H9 (cell line): ENCODE measurements around the gene RNF181. TPM values are rescaled to one million over a fixed set of nuclear protein-coding genes. Genes with fewer than 3 reads are reported as not detected.

Experiments used
- DNase-seq: peaks from one replicate; pipeline ENCODE4 v3.0.0-alpha.2; 2017
- H2AFZ ChIP-seq: one replicate; pipeline ENCODE4 v1.6.1; 2013; ENCODE audit warnings: mild to moderate bottlenecking, low read length, control low read depth, moderate library complexity
- H2AK5ac ChIP-seq: 2 replicates; pipeline ENCODE4 v1.6.1; 2013; ENCODE audit warnings: low read length, control low read depth, mixed read lengths; ENCODE audit not compliant: insufficient read length
- H2BK120ac ChIP-seq: one replicate; pipeline ENCODE4 v1.6.1; 2013; ENCODE audit warnings: low read depth, mild to moderate bottlenecking, low read length, control low read depth, inconsistent platforms; ENCODE audit not compliant: poor library complexity, severe bottlenecking
- H2BK12ac ChIP-seq: 2 replicates; pipeline ENCODE4 v1.6.1; 2013; ENCODE audit warnings: low read length, control low read depth, mixed read lengths, low read depth; ENCODE audit not compliant: insufficient read length
- H2BK15ac ChIP-seq: 2 replicates; pipeline ENCODE4 v1.6.1; 2013; ENCODE audit warnings: low read depth, low read length, control low read depth
- H2BK20ac ChIP-seq: one replicate; pipeline ENCODE4 v1.6.1; 2013; ENCODE audit warnings: low read depth, mild to moderate bottlenecking, low read length, control low read depth, inconsistent platforms; ENCODE audit not compliant: poor library complexity, severe bottlenecking
- H2BK5ac ChIP-seq: 2 replicates; pipeline ENCODE4 v1.6.1; 2013; ENCODE audit warnings: low read length, control low read depth, mixed read lengths; ENCODE audit not compliant: insufficient read length
- H3K14ac ChIP-seq: 2 replicates; pipeline ENCODE4 v1.6.1; 2013; ENCODE audit warnings: low read length, control low read depth; ENCODE audit not compliant: insufficient read depth
- H3K18ac ChIP-seq: 2 replicates; pipeline ENCODE4 v1.6.1; 2013; ENCODE audit warnings: low read depth, mild to moderate bottlenecking, mixed read lengths, low read length, control low read depth; ENCODE audit not compliant: insufficient read length
- H3K23ac ChIP-seq: 2 replicates; pipeline ENCODE4 v1.6.1; 2013; ENCODE audit warnings: low read length, control low read depth, mixed read lengths, low read depth; ENCODE audit not compliant: insufficient read length
- H3K23me2 ChIP-seq: 2 replicates; pipeline ENCODE4 v1.6.1; 2013; ENCODE audit warnings: low read depth, mild to moderate bottlenecking, mixed read lengths, low read length, control low read depth; ENCODE audit not compliant: insufficient read length, poor library complexity, severe bottlenecking
- H3K27ac ChIP-seq: 2 replicates; pipeline ENCODE4 v1.5.1; 2013; ENCODE audit warnings: low read length, control low read depth, mixed read lengths, low read depth; ENCODE audit not compliant: insufficient read length
- H3K27me3 ChIP-seq: 2 replicates; pipeline ENCODE4 v1.6.1; 2013; ENCODE audit warnings: low read length, control low read depth, inconsistent platforms; ENCODE audit not compliant: insufficient read depth
- H3K4ac ChIP-seq: 2 replicates; pipeline ENCODE4 v1.6.1; 2013; ENCODE audit warnings: low read depth, mild to moderate bottlenecking, control low read depth, inconsistent platforms, low read length, moderate library complexity
- H3K4me1 ChIP-seq: 2 replicates; pipeline ENCODE4 v1.6.1; 2013; ENCODE audit warnings: low read length, control low read depth, inconsistent platforms; ENCODE audit not compliant: insufficient read depth
- H3K4me2 ChIP-seq: 2 replicates; pipeline ENCODE4 v1.6.1; 2013; ENCODE audit warnings: low read length, control low read depth, mixed read lengths; ENCODE audit not compliant: insufficient read length, insufficient read depth
- H3K56ac ChIP-seq: 2 replicates; pipeline ENCODE4 v1.6.1; 2013; ENCODE audit warnings: low read depth, mild to moderate bottlenecking, mixed read lengths, low read length, control low read depth; ENCODE audit not compliant: insufficient read length
- H3K79me1 ChIP-seq: 2 replicates; pipeline ENCODE4 v1.6.1; 2013; ENCODE audit warnings: low read depth, mild to moderate bottlenecking, moderate library complexity, low read length, control low read depth, inconsistent platforms; ENCODE audit not compliant: insufficient read depth, poor library complexity, severe bottlenecking
- H3K79me2 ChIP-seq: 2 replicates; pipeline ENCODE4 v1.6.1; 2013; ENCODE audit warnings: low read length, control low read depth, inconsistent platforms; ENCODE audit not compliant: insufficient read depth
- H3K9ac ChIP-seq: 2 replicates; pipeline ENCODE4 v1.6.1; 2013; ENCODE audit warnings: low read length, control low read depth, mixed read lengths; ENCODE audit not compliant: insufficient read length; ENCODE audit errors: extremely low read depth
- H3K9me3 ChIP-seq: one replicate; pipeline ENCODE4 v1.6.1; 2013; ENCODE audit warnings: low read depth, low read length, inconsistent platforms; ENCODE audit not compliant: control insufficient read depth
- H3T11ph ChIP-seq: one replicate; pipeline ENCODE4 v1.6.1; 2013; ENCODE audit warnings: mild to moderate bottlenecking, low read length, control low read depth, inconsistent platforms
- H4K20me1 ChIP-seq: one replicate; pipeline ENCODE4 v1.6.1; 2013; ENCODE audit not compliant: control insufficient read depth, insufficient read length, insufficient read depth
- H4K5ac ChIP-seq: 2 replicates; pipeline ENCODE4 v1.6.1; 2013; ENCODE audit warnings: low read depth, mild to moderate bottlenecking, mixed read lengths, low read length, control low read depth; ENCODE audit not compliant: insufficient read length
- H4K8ac ChIP-seq: replicated peaks from 2 replicates; pipeline ENCODE4 v1.6.1; 2013; ENCODE audit warnings: low read length, control low read depth, mixed read lengths, low read depth; ENCODE audit not compliant: insufficient read length
- H4K91ac ChIP-seq: 2 replicates; pipeline ENCODE4 v1.6.1; 2013; ENCODE audit warnings: low read depth, mild to moderate bottlenecking, moderate library complexity, mixed read lengths, low read length, control low read depth; ENCODE audit not compliant: insufficient read length
- H3K27ac Mint-ChIP-seq, 3 experiments: 2 replicates in 2 of 3; 3 replicates in 1 of 3; pipeline ENCODE4 v1.8.0; 2020 to 2021; ENCODE audit warnings: mixed read lengths in 3 of 3, mild to moderate bottlenecking in 1 of 3, moderate library complexity in 1 of 3
- H3K27me3 Mint-ChIP-seq: 2 replicates; pipeline ENCODE4 v1.8.0; 2021; ENCODE audit warnings: low read depth, mild to moderate bottlenecking, moderate library complexity, mixed read lengths
- H3K36me3 Mint-ChIP-seq, 3 experiments: 2 replicates in 2 of 3; 3 replicates in 1 of 3; pipeline ENCODE4 v1.8.0; 2020 to 2021; ENCODE audit warnings: low read depth in 3 of 3, mixed read lengths in 3 of 3; ENCODE audit not compliant: insufficient read depth in 1 of 3
- H3K4me1 Mint-ChIP-seq, 2 experiments: 2 replicates each; pipeline ENCODE4 v1.8.0; 2020; ENCODE audit warnings: mixed read lengths in 2 of 2
- H3K4me3 Mint-ChIP-seq, 2 experiments: 2 replicates in 1 of 2; 3 replicates in 1 of 2; pipeline ENCODE4 v1.8.0; 2020 to 2021; ENCODE audit warnings: mild to moderate bottlenecking in 2 of 2, mixed read lengths in 2 of 2, moderate library complexity in 1 of 2
- H3K9me3 Mint-ChIP-seq, 2 experiments: 2 replicates in 1 of 2; 3 replicates in 1 of 2; pipeline ENCODE4 v1.8.0; 2020; ENCODE audit warnings: mild to moderate bottlenecking in 2 of 2, mixed read lengths in 2 of 2, moderate library complexity in 1 of 2
- CTCF ChIP-seq: fragments of 200-600 bp; sonication (generic); conservative IDR thresholded peaks from 3 replicates; pipeline ENCODE4 v1.8.0; 2021; ENCODE audit warnings: antibody characterized with exemption, mild to moderate bottlenecking
- WGBS: extraction: QIAGEN DNeasy Blood & Tissue Kit; methylation state at CpG from one replicate; pipeline ENCODE4 v1.1.7; 2013; ENCODE audit warnings: missing lambda C conversion rate, low lambda C conversion rate, mixed read lengths; ENCODE audit not compliant: insufficient read length; ENCODE audit errors: extremely low coverage; 5-methylcytosine and 5-hydroxymethylcytosine counted together
- total RNA-seq: library from RNA; stranded (reverse); gene quantifications from 2 replicates; pipeline ENCODE4 v1.2.1, GENCODE V29; 2021

The RNF181 gene
- total RNA-seq, 1 experiment from 2014 or later: 122 TPM

- H3K4ac ChIP-seq: no peak overlapping the region
Measured at GRCh38 chr2:85545780-85546240, 49.7 kb upstream of the RNF181 start.

More at GRCh38 chr2:85545780-85546240, 49.7 kb upstream of the RNF181 start:
- H2AFZ ChIP-seq: no peak overlapping the region
- no peaks in the 10 kb centered on the region for H3K9me3 Mint-ChIP-seq
- DNase-seq: no peak
- H3K9ac ChIP-seq: no peak overlapping the region
- no peak overlapping the region for H3K18ac ChIP-seq
- no peak overlapping the region for H2BK20ac ChIP-seq
- H3K4me2 ChIP-seq: no peak overlapping the region
- H3K27ac ChIP-seq: no peak overlapping the region
- no peak overlapping the region for H2BK5ac ChIP-seq
- H2BK12ac ChIP-seq: no peak overlapping the region
- H4K91ac ChIP-seq: no peak overlapping the region
- H3K27ac Mint-ChIP-seq: peak overlapping the region in 1 of 3 experiments; percentile 48; a peak in 1 of 7 replicates
- H3T11ph ChIP-seq: no peak overlapping the region
- no peak overlapping the region for H4K8ac ChIP-seq
- no peaks in the 10 kb centered on the region for H3K4me1 ChIP-seq
- no peak overlapping the region for H2BK120ac ChIP-seq
- H3K4me1 Mint-ChIP-seq: peaks cover 28 to 38% of the 10 kb centered on the region in 2 experiments
- no peak overlapping the region for H2BK15ac ChIP-seq
- TF ChIP-seq CTCF: no peak
- no peaks in the 10 kb centered on the region for H3K79me1 ChIP-seq
- peaks cover 7% of the 10 kb centered on the region; the same call in 1 of the 2 replicates for H3K79me2 ChIP-seq
- peaks cover 39 to 75% (median 59%) of the 10 kb centered on the region in 3 experiments for H3K36me3 Mint-ChIP-seq
- no peak overlapping the region for H3K56ac ChIP-seq
- no peaks in the 10 kb centered on the region for H3K27me3 ChIP-seq
- H4K5ac ChIP-seq: no peak overlapping the region
- H4K20me1 ChIP-seq: no peaks in the 10 kb centered on the region
- H2AK5ac ChIP-seq: no peak overlapping the region
- H3K27me3 Mint-ChIP-seq: no peaks in the 10 kb centered on the region; the same call in 1 of the 2 replicates
- no peaks in the 10 kb centered on the region for H3K23me2 ChIP-seq
- H3K4me3 Mint-ChIP-seq: no peak overlapping the region
- no peak overlapping the region for H3K14ac ChIP-seq
- no CpG with 5 or more reads among the region's 5 CpGs for WGBS
- no peaks in the 10 kb centered on the region for H3K9me3 ChIP-seq
- H3K23ac ChIP-seq: no peak overlapping the region
